ENCODE data around the gene KRT73. TPM values are rescaled to one million over a fixed set of nuclear protein-coding genes. Genes with fewer than 3 reads are reported as not detected.

Gene KRT73
- not detected in 2 replicates for total RNA-seq (2011; cell fraction: chromatin; rRNA removed; ENCODE audit: low replicate concordance)
- not detected in 2 replicates for total RNA-seq (2011; cell fraction: nucleolus; rRNA removed)
- not detected in 2 replicates for total RNA-seq (2011; cell fraction: nucleoplasm; rRNA removed)
- total RNA-seq (2014; rRNA removed) (0.14 TPM in 1 of 2 replicates, not detected in the other), total RNA-seq (2014; rRNA removed; fragmentation: Illumina TruSeq; extraction: Trizol) (not detected in 2 replicates), total RNA-seq (2015; rRNA removed; fragmentation: Illumina TruSeq; extraction: Trizol) (0.11 and 0.18 TPM in 2 replicates), total RNA-seq (2021) (not detected in 2 replicates), polyA plus RNA-seq (2011; rRNA removed) (not detected in 2 replicates), polyA plus RNA-seq (2014; fragmentation: Illumina TruSeq; extraction: Trizol) (0.09 TPM in 1 of 2 replicates, not detected in the other), polyA plus RNA-seq (2014; fragmentation: Nextera tagmentation; extraction: Ambion mirVana) (not detected), polyA plus RNA-seq (2014; rRNA removed) (0.13 TPM in 1 of 2 replicates, not detected in the other), polyA minus RNA-seq (2011; rRNA and poly(A)+ RNA removed) (not detected in 2 replicates), Bru-seq, nascent RNA (percentile 12 among the genes with signal in this experiment), BruChase-seq, experiment 1, labeled RNA remaining after a 2-hour chase (percentile 10 among the genes with signal in this experiment), BruChase-seq, experiment 2, labeled RNA remaining after a 6-hour chase (not detected)
- not detected in 2 replicates for polyA plus RNA-seq (2011; cell fraction: cytosol; rRNA removed)
- 0.13 TPM in 1 of 2 replicates, not detected in the other for polyA plus RNA-seq (2011; cell fraction: nucleus; rRNA removed)
- 0.18 and 0.37 TPM in 2 replicates for polyA plus RNA-seq (2012)
- polyA minus RNA-seq (2011; cell fraction: cytosol; rRNA and poly(A)+ RNA removed), result not detected in 2 replicates
- polyA minus RNA-seq (2011; cell fraction: nucleus; rRNA and poly(A)+ RNA removed), result not detected in 2 replicates
- long read RNA-seq, experiment 1, result 0 reads
- long read RNA-seq, experiment 2, result 0 reads
- long read RNA-seq, experiment 3, result 0 reads

DNA sequence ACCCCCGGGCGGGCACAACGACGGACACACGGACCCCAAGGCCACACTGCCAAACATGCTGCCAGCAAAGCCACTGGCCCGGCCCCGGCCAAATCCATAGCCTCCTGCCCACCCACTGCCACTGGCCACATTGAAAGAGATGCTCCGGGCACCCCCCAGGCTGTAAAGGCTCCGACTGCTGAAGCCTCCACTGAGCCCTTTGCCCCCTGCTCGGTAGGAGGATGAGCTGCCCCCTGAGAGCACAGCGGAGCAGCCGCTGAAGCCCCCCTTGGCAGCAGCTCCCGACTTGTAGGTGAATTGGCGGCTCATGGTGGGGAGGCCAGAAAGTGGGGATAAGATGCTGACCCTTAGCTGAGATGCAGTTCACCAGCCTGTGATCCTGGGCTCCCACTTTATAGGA lies at the start of gene KRT73:
TSS of gene KRT73 (minus strand) at position 344 of the 400 bp plus-strand sequence. CDS start at position 309, 35 bp downstream.
- Histone ChIP-seq H3K27me3 (ENCODE audit: control insufficient read depth in 2 of 2, insufficient read depth in 2 of 2, low read length in 2 of 2) (peaks cover 7 to 29% of the 10 kb centered on the region in 2 experiments; a peak in 4 of 5 replicates), H3K36me3 (ENCODE audit: control insufficient read depth, insufficient read depth, low read length) (no peaks in the 10 kb centered on the region), H4K20me1 (replicated peaks; ENCODE audit: control insufficient read depth, insufficient read depth, low read length) (no peaks in the 10 kb centered on the region), H3K79me2 (ENCODE audit: control insufficient read depth, insufficient read depth, low read length) (no peaks in the 10 kb centered on the region), H3K9ac (ENCODE audit: insufficient read depth in 1 of 2, low read depth in 2 of 2, low read length in 2 of 2) (0 out of 4 replicates have a peak within 1 kb of the TSS, but pooled peaks of 1 of the 2 experiments have one; percentile 21), H2AFZ (ENCODE audit: low read depth, low read length) (no peak within 1 kb of the TSS), H3K9me1 (ENCODE audit: control insufficient read depth, insufficient read depth, low read length) (no peaks in the 10 kb centered on the region), H3K4me1 (replicated peaks in 1 of 2; ENCODE audit: control insufficient read depth in 2 of 2, insufficient read depth in 2 of 2, low read length in 2 of 2) (no peaks in the 10 kb centered on the region), H3K4me3 (no peak within 1 kb of the TSS), H3K9me3 (replicated peaks; ENCODE audit: control insufficient read depth, insufficient read depth, low read depth, low read length) (no peaks in the 10 kb centered on the region), H3K27ac (ENCODE audit: extremely low read depth, low read depth, low read length) (no peak within 1 kb of the TSS), H3K4me2 (ENCODE audit: insufficient read depth, low read length) (no peak within 1 kb of the TSS)
- CTCF ChIA-PET (ENCODE audit: low intra/inter-chr PET ratio), result no interaction called here
- intact Hi-C loops (cut with micrococcal nuclease) (no loop called here), in situ Hi-C loops (cut with MboI) (no loop called here)
- WGBS (ENCODE audit: insufficient coverage, low coverage, missing lambda C conversion rate), result 18% methylated on average over 14 of the region's 14 CpGs
- ATAC-seq, result no peak
- no peak for FAIRE-seq
- BruUV-seq (replicated peaks), result no TSS peak
- no peak for DNase-seq (ENCODE audit: extremely low read depth in 1 of 4, low spot score in 3 of 4)
- TF ChIP-seq NFRKB (IDR thresholded peaks at IDR 0.05; ENCODE audit: low read depth) (no peak), ETV1 (tag; conservative IDR thresholded peaks at IDR 0.05; ENCODE audit: low read depth) (no peak), FOXA1 (IDR thresholded peaks at IDR 0.05; ENCODE audit: borderline replicate concordance) (no peak), BDP1 (IDR thresholded peaks at IDR 0.05; ENCODE audit: insufficient read depth, insufficient read length) (no peak)
- TF ChIP-seq, protein P1, sequence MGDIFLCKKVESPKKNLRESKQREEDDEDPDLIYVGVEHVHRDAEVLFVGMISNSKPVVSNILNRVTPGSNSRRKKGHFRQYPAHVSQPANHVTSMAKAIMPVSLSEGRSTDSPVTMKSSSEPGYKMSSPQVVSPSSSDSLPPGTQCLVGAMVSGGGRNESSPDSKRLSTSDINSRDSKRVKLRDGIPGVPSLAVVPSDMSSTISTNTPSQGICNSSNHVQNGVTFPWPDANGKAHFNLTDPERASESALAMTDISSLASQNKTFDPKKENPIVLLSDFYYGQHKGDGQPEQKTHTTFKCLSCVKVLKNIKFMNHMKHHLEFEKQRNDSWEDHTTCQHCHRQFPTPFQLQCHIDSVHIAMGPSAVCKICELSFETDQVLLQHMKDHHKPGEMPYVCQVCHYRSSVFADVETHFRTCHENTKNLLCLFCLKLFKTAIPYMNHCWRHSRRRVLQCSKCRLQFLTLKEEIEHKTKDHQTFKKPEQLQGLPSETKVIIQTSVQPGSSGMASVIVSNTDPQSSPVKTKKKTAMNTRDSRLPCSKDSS (IDR thresholded peaks at IDR 0.05; ENCODE audit: low read depth, partially characterized antibody), result no peak
- POLR2A ChIA-PET, result interaction anchor here (1.1 kb wide), 1 partner anchor 9 kb away, joined by 3 read pairs; no protein-coding TSS in a partner anchor
